Heart left ventricle (tissue), 13 donors: ENCODE results near the gene EGR2.

ENCODE experiments used
- CTCF ChIP-seq, 12 donors: fragments of 200-600 bp; sonication (generic) in 4 of 12; IDR thresholded peaks; one replicate each; pipeline versions ENCODE4 v1.5.0 to v1.8.0; 2018 to 2022; ENCODE audit warnings: antibody characterized with exemption in 12 of 12, mild to moderate bottlenecking in 5 of 12
- POLR2A ChIP-seq, 2 donors: fragments of 450-650 bp; IDR thresholded peaks; one replicate each; pipeline ENCODE4 v1.6.1; 2017; ENCODE audit warnings: antibody characterized with exemption in 2 of 2, mild to moderate bottlenecking in 2 of 2, moderate library complexity in 2 of 2
- donor health status: ischemic (EF 13 %, LVEDD 7.1; RV severe dilation, severe dysfunction).
- donor health status: DM: no; HTN: yes; CAD: no.
- donor health status: DM: no; HTN: no; CAD: no.
- donor health status: ischemic (EF 25% LVEDD 6.9; RV normal size, moderate dysfunction).
- donor health status: ischemic (EF 25% LVEDD 5.7; RV mildly dilated, moderate dysfunction).
- donor health status: ischemic (EF 35%, LVEDD 5.7; RV mildly dilated, moderate dysfunction).
- donor health status: nonischemic (EF 11% LVEDD 7.7; RV severe dilation, severe dysfunction).
- donor health status: DM: yes; HTN: yes; CAD: no.
- donor health status: PGD.
- donor health status: ischemic (EF 29% LVEDD 5.4; RV normal size, mild dysfunction).
- donor health status: nonischemic (EF 23%, LVEDD 6.1; RV moderate dilation, normal function).

GRCh38 chr10:62850646-62851045 is 34.5 kb upstream of the EGR2 start:
- TF ChIP-seq CTCF (IDR thresholded peaks at IDR 0.05) (no peak), POLR2A (IDR thresholded peaks at IDR 0.05) (no peak)
